GM12801 (cell line): ENCODE data around the gene NUP210L.

Experiments
- TF ChIP-seq, protein P1 (sequence below): IDR thresholded peaks from one replicate; pipeline ENCODE4 v1.5.1; 2011; ENCODE audit warnings: control low read depth; ENCODE audit not compliant: insufficient read length; ENCODE audit errors: extremely low read depth

NUP210L gene

GRCh38 chr1:154151311-154151710 lies 3.6 kb downstream of the NUP210L start:
- TF ChIP-seq, protein P1, sequence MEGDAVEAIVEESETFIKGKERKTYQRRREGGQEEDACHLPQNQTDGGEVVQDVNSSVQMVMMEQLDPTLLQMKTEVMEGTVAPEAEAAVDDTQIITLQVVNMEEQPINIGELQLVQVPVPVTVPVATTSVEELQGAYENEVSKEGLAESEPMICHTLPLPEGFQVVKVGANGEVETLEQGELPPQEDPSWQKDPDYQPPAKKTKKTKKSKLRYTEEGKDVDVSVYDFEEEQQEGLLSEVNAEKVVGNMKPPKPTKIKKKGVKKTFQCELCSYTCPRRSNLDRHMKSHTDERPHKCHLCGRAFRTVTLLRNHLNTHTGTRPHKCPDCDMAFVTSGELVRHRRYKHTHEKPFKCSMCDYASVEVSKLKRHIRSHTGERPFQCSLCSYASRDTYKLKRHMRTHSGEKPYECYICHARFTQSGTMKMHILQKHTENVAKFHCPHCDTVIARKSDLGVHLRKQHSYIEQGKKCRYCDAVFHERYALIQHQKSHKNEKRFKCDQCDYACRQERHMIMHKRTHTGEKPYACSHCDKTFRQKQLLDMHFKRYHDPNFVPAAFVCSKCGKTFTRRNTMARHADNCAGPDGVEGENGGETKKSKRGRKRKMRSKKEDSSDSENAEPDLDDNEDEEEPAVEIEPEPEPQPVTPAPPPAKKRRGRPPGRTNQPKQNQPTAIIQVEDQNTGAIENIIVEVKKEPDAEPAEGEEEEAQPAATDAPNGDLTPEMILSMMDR, result no peak

GRCh38 chr1:154148807-154149206 lies 6.1 kb downstream of the NUP210L start:
- TF ChIP-seq, protein P1, result no peak

DNA sequence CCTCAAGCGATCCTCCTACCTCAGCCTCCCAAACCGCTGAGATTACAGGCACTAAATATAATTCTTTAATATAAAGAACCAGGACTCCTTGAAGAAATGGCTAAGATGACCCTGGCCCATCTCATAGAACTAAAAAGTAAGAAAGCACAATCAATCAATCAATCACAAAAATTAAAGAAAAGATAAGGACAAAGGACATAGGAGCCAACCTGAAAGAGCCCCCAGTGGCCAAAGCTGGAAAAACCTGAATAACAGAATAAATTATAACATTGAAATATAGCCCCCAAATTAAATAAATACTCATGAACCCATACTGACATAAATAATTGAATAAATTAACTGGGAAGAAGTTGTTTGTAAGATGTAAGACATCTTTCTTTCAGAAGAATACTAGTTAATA lies 8.9 kb downstream of the NUP210L start:
- TF ChIP-seq, protein P1, result no peak

DNA sequence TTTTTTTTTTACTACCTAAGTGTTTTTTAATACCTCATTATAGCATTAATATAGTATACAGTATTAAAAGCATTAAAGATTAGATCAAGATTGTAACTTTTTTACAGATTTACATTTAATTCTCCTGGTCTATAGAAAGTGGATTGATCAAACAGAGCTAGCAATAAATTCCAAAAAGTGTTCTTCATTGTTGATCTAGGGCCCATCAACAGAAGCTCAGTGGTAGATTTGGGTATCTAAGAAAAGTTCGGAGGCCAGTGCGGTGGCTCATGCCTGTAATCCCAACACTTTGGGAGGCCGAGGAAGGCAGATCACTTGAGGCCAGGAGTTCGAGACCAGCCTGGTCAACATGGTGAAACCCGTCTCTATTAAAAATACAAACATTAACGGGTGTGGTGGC lies 12.5 kb downstream of the NUP210L start:
- TF ChIP-seq, protein P1, result no peak

DNA sequence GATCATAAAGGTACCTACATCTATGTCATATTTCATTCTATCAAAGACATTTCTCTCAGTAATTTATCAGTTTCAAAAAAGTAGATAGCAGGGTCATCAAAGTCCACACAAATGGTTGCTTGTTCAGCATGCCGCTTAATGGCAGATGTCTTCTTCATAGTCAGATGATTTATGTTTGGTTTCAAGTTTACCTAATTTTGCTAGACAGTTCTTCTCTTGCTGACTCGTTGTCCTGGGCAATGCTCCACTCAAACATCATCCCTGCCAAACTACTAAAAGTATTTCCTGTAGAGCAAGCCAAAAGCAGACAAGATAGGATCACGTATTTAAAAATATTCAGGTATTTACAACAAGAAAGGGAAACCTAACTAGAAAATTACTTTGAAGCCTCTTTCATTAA lies 13.6 kb downstream of the NUP210L start:
- TF ChIP-seq, protein P1, result no peak

GRCh38 chr1:154137888-154138287 lies 17.0 kb downstream of the NUP210L start:
- TF ChIP-seq, protein P1, result no peak

DNA sequence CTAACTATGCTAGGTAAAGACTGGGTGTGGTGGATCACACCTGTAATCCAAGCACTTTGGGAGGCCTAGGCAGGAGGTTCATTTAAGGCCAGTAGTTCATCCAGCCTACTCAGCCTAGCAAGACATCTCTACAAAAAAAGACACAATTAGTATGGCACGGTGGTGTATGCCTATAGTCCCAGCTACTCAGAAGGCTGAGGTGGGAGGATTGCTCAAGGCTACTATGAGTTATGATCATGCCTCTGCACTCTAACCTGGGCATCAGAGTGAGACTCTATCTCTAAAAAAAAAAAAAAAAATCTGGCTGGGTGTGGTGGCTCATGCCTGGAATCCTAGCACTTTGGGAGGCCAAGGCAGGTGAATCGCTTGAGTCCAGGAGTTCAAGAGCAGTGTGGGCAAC lies 21.6 kb downstream of the NUP210L start:
- TF ChIP-seq, protein P1, result no peak
